GM19099 (cell line): ENCODE data around the gene SLC6A9.

Experiments
- POLR2A ChIP-seq: IDR thresholded peaks from 3 replicates; pipeline ENCODE4 v1.6.1; 2011; ENCODE audit warnings: low read depth; ENCODE audit not compliant: insufficient read length; ENCODE audit errors: extremely low read depth

The SLC6A9 gene

DNA sequence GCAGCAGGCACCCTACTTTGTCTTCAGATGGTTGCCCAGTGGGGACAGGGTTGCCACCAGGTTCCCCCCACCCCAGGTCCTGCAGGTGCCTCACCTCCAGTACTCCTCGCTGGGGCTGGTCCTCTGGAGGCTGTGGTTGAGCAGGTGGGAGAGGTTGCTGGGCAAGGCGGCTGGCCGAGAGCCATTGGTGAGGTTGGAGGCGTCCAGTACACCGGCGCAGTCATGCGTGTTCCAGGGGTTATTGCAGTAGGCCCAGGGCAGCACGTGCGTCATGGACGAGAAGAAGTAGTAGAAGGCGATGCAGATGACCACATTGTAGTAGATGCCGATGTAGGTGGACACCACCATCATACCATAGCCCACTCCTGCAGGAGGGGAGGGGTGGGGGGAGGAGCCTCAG is 23.0 kb downstream of the SLC6A9 start:
- no peak for TF ChIP-seq POLR2A

GRCh38 chr1:44002606-44003157 is 28.6 kb downstream of the SLC6A9 start:
- TF ChIP-seq POLR2A: no peak

DNA sequence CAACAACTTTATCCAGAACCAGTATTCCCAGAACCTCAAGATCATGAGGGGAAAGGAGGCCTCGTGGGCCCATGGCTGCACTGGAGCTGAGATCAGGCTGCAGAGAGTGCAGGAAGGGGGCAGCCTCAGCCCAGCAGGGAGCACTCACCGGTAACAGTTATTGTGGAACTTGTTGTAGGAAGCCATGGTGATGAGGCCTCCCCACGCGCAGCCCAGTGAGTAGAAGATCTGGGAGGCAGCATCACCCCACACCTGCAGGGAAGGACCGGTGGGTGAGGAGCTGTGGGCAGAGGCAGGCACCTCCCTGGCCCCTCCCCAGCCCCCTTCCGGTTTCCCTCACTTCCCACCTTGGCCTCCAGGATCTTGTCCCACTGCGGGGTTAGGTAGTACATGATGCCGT is 29.1 kb downstream of the SLC6A9 start:
- no peak for TF ChIP-seq POLR2A

- no peak for TF ChIP-seq POLR2A
Observed at GRCh38 chr1:44000122-44000665, 31.1 kb downstream of the SLC6A9 start.

DNA sequence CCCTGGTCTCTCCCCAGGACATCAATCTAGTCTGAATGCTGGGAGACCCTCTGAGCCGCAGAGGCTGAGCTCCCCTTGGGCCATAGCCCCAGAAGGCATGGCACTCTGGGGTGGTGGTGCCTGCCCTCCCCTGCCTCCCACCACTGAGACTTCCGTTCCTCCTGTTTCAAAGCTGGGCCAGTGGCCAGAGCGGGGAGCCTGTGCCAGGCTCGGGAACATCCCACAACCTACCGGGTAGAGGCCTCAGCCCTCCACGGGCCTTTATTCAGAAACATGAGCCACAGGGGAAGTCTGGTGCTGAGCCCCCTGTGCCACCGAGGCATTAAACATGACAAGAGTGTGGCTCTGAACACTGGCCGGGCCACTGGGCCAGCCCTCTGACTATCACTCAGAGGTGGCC is 31.8 kb downstream of the SLC6A9 start:
- TF ChIP-seq POLR2A: no peak

DNA sequence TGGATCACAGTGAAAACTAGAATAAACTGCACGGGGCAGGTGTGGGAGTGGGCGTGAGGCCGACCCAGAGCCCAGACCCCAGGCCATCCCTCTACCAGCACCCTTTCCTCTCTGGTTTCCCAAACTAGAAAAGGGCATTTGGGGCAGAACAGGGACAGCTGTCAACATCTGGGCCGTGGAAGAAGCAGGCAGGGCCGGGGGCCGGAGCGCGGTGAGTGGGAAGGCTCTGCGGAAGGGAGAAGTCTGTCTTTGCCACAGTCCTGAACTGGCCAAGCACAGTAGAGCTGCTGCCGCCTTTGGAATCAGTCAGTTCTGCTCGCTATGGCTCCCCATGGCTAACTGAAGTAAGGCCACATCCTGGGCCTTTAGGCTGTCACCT is 33.3 kb downstream of the SLC6A9 start:
- TF ChIP-seq POLR2A: no peak

- TF ChIP-seq POLR2A: no peak
Observed at GRCh38 chr1:43997295-43997999, 33.8 kb downstream of the SLC6A9 start.

- no peak for TF ChIP-seq POLR2A
Observed at GRCh38 chr1:43996733-43997115, 34.5 kb downstream of the SLC6A9 start.

GRCh38 chr1:43995984-43996732 is 35.1 kb downstream of the SLC6A9 start:
- TF ChIP-seq POLR2A: no peak

- TF ChIP-seq POLR2A: no peak
Observed at GRCh38 chr1:43994794-43995790, 36.2 kb downstream of the SLC6A9 start.

- no peak for TF ChIP-seq POLR2A
Observed at GRCh38 chr1:43994071-43994470, 37.2 kb downstream of the SLC6A9 start.

DNA sequence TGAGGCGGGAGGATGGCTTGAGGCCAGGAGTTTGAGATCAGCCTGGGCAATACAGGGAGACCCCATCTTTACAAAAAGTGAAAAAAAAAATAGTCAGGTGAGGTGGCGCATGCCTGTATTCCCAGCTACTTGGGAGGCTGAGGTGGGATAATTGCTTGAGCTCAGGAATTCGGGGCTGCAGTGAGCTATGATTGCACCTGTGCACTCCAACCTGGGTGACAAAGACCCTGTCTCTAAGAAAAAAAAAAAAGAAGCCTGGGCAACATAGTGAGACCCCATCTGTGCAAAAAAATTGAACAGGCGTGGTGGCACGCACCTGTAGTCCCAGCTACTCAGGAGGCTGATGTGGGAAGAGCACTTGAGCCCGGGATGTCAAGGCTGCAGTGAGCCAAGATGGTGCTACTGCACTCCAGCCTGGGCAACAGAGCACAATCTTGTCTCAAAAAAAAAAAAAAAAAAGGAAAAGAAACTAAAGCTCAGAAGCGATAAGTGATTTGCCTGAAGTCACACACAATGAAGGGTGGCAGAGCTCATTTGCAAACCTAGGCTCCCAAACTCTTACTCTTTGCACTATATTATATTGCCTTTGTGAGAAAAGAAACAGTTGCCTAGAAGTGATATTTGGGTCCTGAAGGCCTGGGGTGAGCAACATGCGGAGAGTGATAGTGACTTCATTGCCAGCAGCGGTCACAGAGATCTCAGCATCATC is 37.9 kb downstream of the SLC6A9 start:
- no peak for TF ChIP-seq POLR2A

- no peak for TF ChIP-seq POLR2A
Observed at GRCh38 chr1:43992232-43992995, 38.8 kb downstream of the SLC6A9 start.
